CD8-positive, alpha-beta memory T cell (primary cell): ENCODE results near the gene ADISSP. TPM values are rescaled to one million over a fixed set of nuclear protein-coding genes. Genes with fewer than 3 reads are reported as not detected.
A peak's percentile ranks its signal among the peaks of the same experiment; 100 is the strongest.

Experiments
- CTCF ChIA-PET: fragments of 350-600 bp; sonication (Branson Sonifier 250); formaldehyde crosslinking; loops from one replicate; lab custom pipeline; 2021; ENCODE audit warnings: antibody characterized with exemption; lab: Charles Lee
- POLR2A ChIA-PET: fragments of 350-600 bp; sonication (Branson Sonifier 250); formaldehyde crosslinking; loops from one replicate; lab custom pipeline; 2021; ENCODE audit warnings: antibody characterized with exemption; lab: Charles Lee
- DNase-seq, 5 donors: peaks; one replicate each; pipeline versions ENCODE4 v3.0.0 to v3.0.0-alpha.2; 2020 to 2022; ENCODE audit warnings: mixed read lengths in 1 of 5
- H3K27ac ChIP-seq: one replicate; pipeline ENCODE4 v1.7.0; 2013; ENCODE audit warnings: low read depth, mild to moderate bottlenecking, low read length, moderate library complexity
- H3K27me3 ChIP-seq: 2 replicates; pipeline ENCODE4 v1.7.0; 2013; ENCODE audit warnings: low read length, mild to moderate bottlenecking; ENCODE audit not compliant: insufficient read depth, poor library complexity, severe bottlenecking
- H3K36me3 ChIP-seq: 2 replicates; pipeline ENCODE4 v1.7.0; 2013; ENCODE audit warnings: mild to moderate bottlenecking, low read length, moderate library complexity; ENCODE audit not compliant: insufficient read depth
- H3K4me1 ChIP-seq: 2 replicates; pipeline ENCODE4 v1.7.0; 2013; ENCODE audit warnings: mild to moderate bottlenecking, low read length, moderate library complexity; ENCODE audit not compliant: insufficient read depth
- H3K4me3 ChIP-seq: 2 replicates; pipeline ENCODE4 v1.7.0; 2013; ENCODE audit warnings: mild to moderate bottlenecking, low read length
- H3K9me3 ChIP-seq: 2 replicates; pipeline ENCODE4 v1.7.0; 2013; ENCODE audit warnings: mild to moderate bottlenecking, low read length
- H3K27ac Mint-ChIP-seq, 8 donors: one replicate each; pipeline ENCODE4 v1.8.0; 2020 to 2021; ENCODE audit warnings: mixed read lengths in 8 of 8, mild to moderate bottlenecking in 6 of 8, inconsistent platforms in 3 of 8, moderate library complexity in 3 of 8
- H3K27me3 Mint-ChIP-seq, 2 donors: one replicate each; pipeline ENCODE4 v1.8.0; 2020 to 2021; ENCODE audit warnings: mixed read lengths in 2 of 2, mild to moderate bottlenecking in 1 of 2, moderate library complexity in 1 of 2
- H3K36me3 Mint-ChIP-seq, 3 donors: one replicate each; pipeline ENCODE4 v1.8.0; 2020 to 2021; ENCODE audit warnings: mixed read lengths in 3 of 3, inconsistent platforms in 1 of 3, mild to moderate bottlenecking in 1 of 3
- H3K4me1 Mint-ChIP-seq, 3 donors: one replicate each; pipeline ENCODE4 v1.8.0; 2020 to 2021; ENCODE audit warnings: mixed read lengths in 3 of 3, inconsistent platforms in 1 of 3, mild to moderate bottlenecking in 1 of 3
- H3K4me3 Mint-ChIP-seq, 7 donors: one replicate each; pipeline ENCODE4 v1.8.0; 2020 to 2021; ENCODE audit warnings: mixed read lengths in 7 of 7, mild to moderate bottlenecking in 6 of 7, moderate library complexity in 4 of 7, inconsistent platforms in 2 of 7
- H3K9me3 Mint-ChIP-seq, 5 donors: one replicate each; pipeline ENCODE4 v1.8.0; 2020 to 2022; ENCODE audit warnings: mixed read lengths in 5 of 5, mild to moderate bottlenecking in 3 of 5, moderate library complexity in 2 of 5, inconsistent platforms in 1 of 5
- polyA plus RNA-seq: library from polyadenylated mRNA; unstranded; fragments of 300-500 nt; fragmentation: Illumina TruSeq; gene quantifications from one replicate; pipeline ENCODE4 v1.2.3, GENCODE V29; 2021
- total RNA-seq, 2 experiments: library from RNA; stranded (reverse); gene quantifications; one replicate each; pipeline ENCODE4 v1.2.3, GENCODE V29; 2021

The ADISSP gene
- total and polyA plus RNA-seq, 3 experiments from 2014 or later: 27.0 to 74.9 (median 72.7) TPM

DNA sequence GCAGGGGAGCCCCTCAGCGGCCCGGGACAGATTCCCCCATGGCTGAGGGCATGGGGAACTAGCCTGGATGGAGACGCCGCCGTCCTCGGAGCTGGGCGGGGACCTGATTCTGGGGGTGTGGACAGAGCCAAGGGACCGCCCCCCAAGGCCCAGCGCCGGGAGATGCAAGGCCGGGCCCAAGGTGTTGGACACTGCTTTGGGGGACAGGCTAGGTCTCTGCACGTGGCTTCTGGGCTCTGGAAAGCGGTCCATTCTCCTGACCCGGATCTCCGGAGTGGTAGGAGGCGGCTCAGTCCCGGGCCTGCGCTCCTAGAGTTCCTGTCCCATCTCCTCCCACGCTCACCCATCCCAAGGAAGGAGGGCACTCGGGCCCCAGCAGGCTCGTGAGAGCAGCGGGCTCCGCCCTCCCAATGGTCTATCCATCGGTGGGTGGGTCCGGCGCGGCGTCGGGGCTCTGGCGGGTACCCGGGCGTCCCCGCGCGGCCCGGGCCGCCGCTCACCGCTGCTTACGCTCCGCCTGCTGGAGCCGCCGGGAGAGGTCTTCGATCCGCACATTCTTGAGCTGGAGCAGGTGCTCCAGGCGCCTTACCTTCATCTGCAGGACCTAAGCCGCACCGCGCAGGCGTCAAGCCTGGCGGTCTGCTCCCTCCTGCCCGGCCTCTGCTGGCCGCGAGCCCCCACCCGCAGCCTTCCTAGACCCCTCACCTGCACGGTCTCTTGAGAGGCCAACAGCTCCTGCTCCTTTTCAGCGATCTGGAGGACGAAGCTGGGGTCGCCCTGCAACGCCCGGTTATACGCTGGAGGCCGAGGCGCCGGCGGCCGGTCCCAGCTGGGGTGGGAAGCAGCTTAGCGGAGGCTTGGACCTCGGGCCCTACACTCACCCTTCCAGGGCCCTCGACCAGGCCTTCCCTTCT lies 10.4 kb upstream of the ADISSP start:
- H3K36me3 Mint-ChIP-seq: no peaks in the 10 kb centered on the region
- CTCF ChIA-PET: interaction anchor here (0.7 to 16.8 kb wide), 10 partner anchors 9 to 78 kb away, joined by 3 to 262 read pairs (median 4); partner anchors contain the start of genes ADISSP, AP5S1 and CENPB
- no peaks in the 10 kb centered on the region for H3K9me3 ChIP-seq
- peaks cover 16% of the 10 kb centered on the region for H3K4me1 ChIP-seq
- H3K27ac ChIP-seq: no peak overlapping the region
- H3K27me3 Mint-ChIP-seq: peaks cover 0 to 1% of the 10 kb centered on the region in 2 donors
- peak overlapping the region in 5 of 8 donors; percentile 21 to 86 (median 37) for H3K27ac Mint-ChIP-seq
- peak overlapping the region; percentile 63 for H3K4me3 ChIP-seq
- H3K9me3 Mint-ChIP-seq: no peaks in the 10 kb centered on the region
- POLR2A ChIA-PET: interaction anchor here (0.5 to 1.7 kb wide), 6 partner anchors 8 to 43 kb away, joined by 3 to 11 read pairs (median 4); partner anchors contain the start of genes ADISSP, AP5S1 and CENPB
- peaks cover 25 to 41% (median 27%) of the 10 kb centered on the region in 3 donors for H3K4me1 Mint-ChIP-seq
- no peaks in the 10 kb centered on the region for H3K27me3 ChIP-seq
- H3K36me3 ChIP-seq: no peaks in the 10 kb centered on the region
- peak overlapping the region; percentile 73 to 87 (median 80) for H3K4me3 Mint-ChIP-seq
- peak in 2 of 5 donors; percentile 50 to 57 for DNase-seq

- peak overlapping the region; percentile 73 to 87 (median 80) for H3K4me3 Mint-ChIP-seq
- POLR2A ChIA-PET: interaction anchor here (0.6 to 1.7 kb wide), 5 partner anchors 9 to 430 kb away, joined by 3 to 11 read pairs (median 3); partner anchors contain the start of genes ADISSP, AP5S1 and CENPB
- Histone ChIP-seq H3K4me1 (peaks cover 16% of the 10 kb centered on the region), H3K27me3 (no peaks in the 10 kb centered on the region), H3K4me3 (peak overlapping the region; percentile 63), H3K27ac (no peak overlapping the region), H3K9me3 (no peaks in the 10 kb centered on the region), H3K36me3 (no peaks in the 10 kb centered on the region)
- H3K27ac Mint-ChIP-seq: peak overlapping the region in 6 of 8 donors; percentile 21 to 86 (median 69)
- peaks cover 25 to 41% (median 27%) of the 10 kb centered on the region in 3 donors for H3K4me1 Mint-ChIP-seq
- CTCF ChIA-PET: interaction anchor here (1.4 to 16.8 kb wide), 5 partner anchors 9 to 41 kb away, joined by 4 to 262 read pairs (median 14); partner anchors contain the start of genes ADISSP, AP5S1 and CENPB
- H3K9me3 Mint-ChIP-seq: no peaks in the 10 kb centered on the region
- DNase-seq: peak in 1 of 5 donors; percentile 35
- peaks cover 1 to 4% of the 10 kb centered on the region in 2 donors for H3K27me3 Mint-ChIP-seq
- H3K36me3 Mint-ChIP-seq: peaks cover 0 to 2% (median 0%) of the 10 kb centered on the region in 3 donors
Observed at GRCh38 chr20:3777381-3777715, 9.8 kb upstream of the ADISSP start.

- no peak overlapping the region for H3K27ac Mint-ChIP-seq
- H3K36me3 Mint-ChIP-seq: peaks cover 0 to 4% (median 0%) of the 10 kb centered on the region in 3 donors
- peaks cover 5 to 8% of the 10 kb centered on the region in 2 donors for H3K27me3 Mint-ChIP-seq
- Histone ChIP-seq H3K4me3 (no peak overlapping the region), H3K27ac (no peak overlapping the region), H3K9me3 (no peaks in the 10 kb centered on the region), H3K27me3 (no peaks in the 10 kb centered on the region), H3K36me3 (no peaks in the 10 kb centered on the region), H3K4me1 (peaks cover 10% of the 10 kb centered on the region)
- ChIA-PET CTCF (no interaction called here), POLR2A (no interaction called here)
- DNase-seq: no peak
- peak overlapping the region in 3 of 7 donors; percentile 15 to 73 (median 66) for H3K4me3 Mint-ChIP-seq
- H3K9me3 Mint-ChIP-seq: no peaks in the 10 kb centered on the region
- H3K4me1 Mint-ChIP-seq: peaks cover 11 to 27% (median 12%) of the 10 kb centered on the region in 3 donors
Observed at GRCh38 chr20:3775457-3776108, 8.0 kb upstream of the ADISSP start.

GRCh38 chr20:3771552-3772058 lies 4.1 kb upstream of the ADISSP start:
- ChIA-PET CTCF (interaction anchor here (1.3 to 1.6 kb wide), 2 partner anchors 14 to 49 kb away, joined by 3 to 5 read pairs; partner anchors contain the start of genes AP5S1 and CENPB), POLR2A (no interaction called here)
- no peaks in the 10 kb centered on the region for H3K36me3 ChIP-seq
- peaks cover 14% of the 10 kb centered on the region for H3K4me1 ChIP-seq
- Mint-ChIP-seq H3K9me3 (no peaks in the 10 kb centered on the region), H3K4me1 (peaks cover 7 to 19% (median 14%) of the 10 kb centered on the region in 3 donors), H3K27me3 (peaks cover 5 to 8% of the 10 kb centered on the region in 2 donors), H3K36me3 (peaks cover 0 to 4% (median 3%) of the 10 kb centered on the region in 3 donors), H3K27ac (peak overlapping the region in 1 of 8 donors; percentile 51), H3K4me3 (no peak overlapping the region)
- H3K9me3 ChIP-seq: no peaks in the 10 kb centered on the region
- no peak overlapping the region for H3K27ac ChIP-seq
- no peaks in the 10 kb centered on the region for H3K27me3 ChIP-seq
- H3K4me3 ChIP-seq: no peak overlapping the region
- DNase-seq: no peak

GRCh38 chr20:3768342-3769130 lies 983 bp upstream of the ADISSP start:
- no peaks in the 10 kb centered on the region for H3K36me3 ChIP-seq
- no peaks in the 10 kb centered on the region for H3K27me3 ChIP-seq
- peak overlapping the region; percentile 93 for H3K27ac ChIP-seq
- ChIA-PET CTCF (interaction anchor here (0.6 to 3.0 kb wide), 20 partner anchors 9 to 317 kb away, joined by 3 to 29 read pairs (median 6); partner anchors contain the start of genes AP5S1, CENPB and SPEF1), POLR2A (interaction anchor here (0.7 to 2.4 kb wide), 12 partner anchors 9 to 314 kb away, joined by 3 to 19 read pairs (median 6); partner anchors contain the start of genes AP5S1, CDC25B, CENPB and SPEF1)
- peak overlapping the region; percentile 91 for H3K4me3 ChIP-seq
- Mint-ChIP-seq H3K27ac (peak overlapping the region; percentile 87 to 99 (median 98)), H3K27me3 (peaks cover 5 to 7% of the 10 kb centered on the region in 2 donors), H3K4me3 (peak overlapping the region; percentile 83 to 98 (median 90)), H3K4me1 (peaks cover 7 to 28% (median 19%) of the 10 kb centered on the region in 3 donors), H3K9me3 (no peaks in the 10 kb centered on the region), H3K36me3 (peaks cover 0 to 4% (median 3%) of the 10 kb centered on the region in 3 donors)
- peaks cover 22% of the 10 kb centered on the region for H3K4me1 ChIP-seq
- no peaks in the 10 kb centered on the region for H3K9me3 ChIP-seq
- peak; percentile 81 to 95 (median 89) for DNase-seq

DNA sequence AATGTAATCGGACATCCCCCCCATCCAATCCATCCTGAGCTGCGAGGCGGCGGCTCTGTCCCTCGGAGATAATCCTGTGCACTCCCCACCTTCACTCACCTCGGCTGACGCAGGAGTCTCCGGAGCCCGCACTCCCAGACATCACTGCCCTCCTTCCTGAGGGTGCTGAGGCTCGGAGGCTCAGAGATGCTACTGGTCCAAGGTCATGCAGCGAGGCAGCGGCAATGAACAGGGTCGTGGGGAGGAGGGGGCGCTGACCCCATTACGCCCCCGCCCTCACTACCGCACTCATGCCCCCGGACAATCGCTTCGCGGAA lies 485 bp downstream of the ADISSP start:
- Mint-ChIP-seq H3K36me3 (peaks cover 0 to 5% (median 0%) of the 10 kb centered on the region in 3 donors), H3K9me3 (no peaks in the 10 kb centered on the region), H3K4me1 (peaks cover 7 to 28% (median 19%) of the 10 kb centered on the region in 3 donors), H3K27me3 (peaks cover 0 to 6% of the 10 kb centered on the region in 2 donors), H3K27ac (peak overlapping the region in 5 of 8 donors; percentile 70 to 87 (median 80)), H3K4me3 (peak overlapping the region; percentile 83 to 98 (median 89))
- Histone ChIP-seq H3K27me3 (no peaks in the 10 kb centered on the region), H3K27ac (peak overlapping the region; percentile 43), H3K4me1 (peaks cover 22% of the 10 kb centered on the region), H3K9me3 (no peaks in the 10 kb centered on the region), H3K4me3 (peak overlapping the region; percentile 91), H3K36me3 (no peaks in the 10 kb centered on the region)
- peak in 1 of 5 donors; percentile 13 for DNase-seq
- CTCF ChIA-PET: interaction anchor here (1.0 to 3.0 kb wide), 11 partner anchors 10 to 91 kb away, joined by 3 to 29 read pairs (median 5); partner anchors contain the start of genes AP5S1 and CENPB
- POLR2A ChIA-PET: interaction anchor here (0.5 to 2.4 kb wide), 8 partner anchors 14 to 404 kb away, joined by 3 to 19 read pairs (median 6); partner anchors contain the start of genes AP5S1, CDC25B, CENPB and SPEF1
